ENCODE measurements around the gene MRPL45.

The MRPL45 gene

GRCh38 chr17:38334480-38335364, 37.8 kb downstream of the MRPL45 start:
- no peak for DNase-seq (ENCODE audit: low spot score)
- H3K9me3 ChIP-seq (ENCODE audit: severe bottlenecking) = no peaks in the 10 kb centered on the region
- no peaks in the 10 kb centered on the region for H3K36me3 ChIP-seq (ENCODE audit: low read depth)
- no peak overlapping the region for H3K27ac ChIP-seq (ENCODE audit: poor library complexity, severe bottlenecking)
- no peak for ATAC-seq (ENCODE audit: low read depth)
- TF ChIP-seq CTCF (IDR thresholded peaks at IDR 0.05; ENCODE audit: poor library complexity, severe bottlenecking) = no peak
- no peak overlapping the region for H3K4me3 ChIP-seq (ENCODE audit: severe bottlenecking)
- no peaks in the 10 kb centered on the region for H3K4me1 ChIP-seq (ENCODE audit: insufficient read depth, poor library complexity, severe bottlenecking)
- no peaks in the 10 kb centered on the region for H3K27me3 ChIP-seq (ENCODE audit: insufficient read depth, poor library complexity, severe bottlenecking)

DNA sequence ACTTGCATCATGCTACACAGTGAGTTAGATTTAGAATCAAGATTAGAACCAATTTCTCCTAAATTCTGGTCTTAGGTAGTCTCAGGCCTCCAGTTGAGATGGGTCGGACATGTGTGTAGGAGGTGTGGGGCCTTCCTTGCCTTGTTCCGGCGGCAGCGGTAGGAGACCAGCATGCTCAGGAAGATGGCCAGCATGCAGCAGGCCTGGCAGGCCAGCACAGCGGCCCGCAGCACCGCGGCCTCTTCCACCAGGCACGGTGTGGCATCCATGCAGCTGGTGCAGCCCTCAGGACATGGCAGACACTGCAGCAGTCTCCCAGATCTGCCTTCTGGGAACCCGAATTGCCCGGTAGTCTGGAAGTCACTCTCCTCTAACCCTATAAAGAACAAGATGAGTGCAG, 39.9 kb downstream of the MRPL45 start:
- no peak for ATAC-seq (ENCODE audit: low read depth)
- no peak for TF ChIP-seq CTCF (IDR thresholded peaks at IDR 0.05; ENCODE audit: poor library complexity, severe bottlenecking)
- Histone ChIP-seq H3K9me3 (ENCODE audit: severe bottlenecking) (no peaks in the 10 kb centered on the region), H3K36me3 (ENCODE audit: low read depth) (no peaks in the 10 kb centered on the region), H3K27ac (ENCODE audit: poor library complexity, severe bottlenecking) (no peak overlapping the region), H3K4me1 (ENCODE audit: insufficient read depth, poor library complexity, severe bottlenecking) (no peaks in the 10 kb centered on the region), H3K4me3 (ENCODE audit: severe bottlenecking) (no peak overlapping the region), H3K27me3 (ENCODE audit: insufficient read depth, poor library complexity, severe bottlenecking) (no peaks in the 10 kb centered on the region)
- DNase-seq (ENCODE audit: low spot score) = no peak

- TF ChIP-seq CTCF (IDR thresholded peaks at IDR 0.05; ENCODE audit: poor library complexity, severe bottlenecking) = no peak
- Histone ChIP-seq H3K27ac (ENCODE audit: poor library complexity, severe bottlenecking) (no peak overlapping the region), H3K9me3 (ENCODE audit: severe bottlenecking) (no peaks in the 10 kb centered on the region), H3K4me3 (ENCODE audit: severe bottlenecking) (no peak overlapping the region), H3K4me1 (ENCODE audit: insufficient read depth, poor library complexity, severe bottlenecking) (no peaks in the 10 kb centered on the region), H3K27me3 (ENCODE audit: insufficient read depth, poor library complexity, severe bottlenecking) (no peaks in the 10 kb centered on the region), H3K36me3 (ENCODE audit: low read depth) (no peaks in the 10 kb centered on the region)
- ATAC-seq (ENCODE audit: low read depth) = no peak
- no peak for DNase-seq (ENCODE audit: low spot score)
These were observed 41.1 kb downstream of the MRPL45 start for GRCh38 chr17:38338053-38338452.

- Histone ChIP-seq H3K27me3 (ENCODE audit: insufficient read depth, poor library complexity, severe bottlenecking) (no peaks in the 10 kb centered on the region), H3K4me1 (ENCODE audit: insufficient read depth, poor library complexity, severe bottlenecking) (no peaks in the 10 kb centered on the region), H3K9me3 (ENCODE audit: severe bottlenecking) (no peaks in the 10 kb centered on the region), H3K27ac (ENCODE audit: poor library complexity, severe bottlenecking) (no peak overlapping the region), H3K4me3 (ENCODE audit: severe bottlenecking) (no peak overlapping the region), H3K36me3 (ENCODE audit: low read depth) (no peaks in the 10 kb centered on the region)
- TF ChIP-seq CTCF (IDR thresholded peaks at IDR 0.05; ENCODE audit: poor library complexity, severe bottlenecking) = no peak
- ATAC-seq (ENCODE audit: low read depth) (no peak), DNase-seq (ENCODE audit: low spot score) (no peak)
These were observed 41.6 kb downstream of the MRPL45 start for GRCh38 chr17:38338535-38338934.

- Histone ChIP-seq H3K4me3 (ENCODE audit: severe bottlenecking) (no peak overlapping the region), H3K27me3 (ENCODE audit: insufficient read depth, poor library complexity, severe bottlenecking) (no peaks in the 10 kb centered on the region), H3K27ac (ENCODE audit: poor library complexity, severe bottlenecking) (no peak overlapping the region), H3K9me3 (ENCODE audit: severe bottlenecking) (no peaks in the 10 kb centered on the region), H3K36me3 (ENCODE audit: low read depth) (no peaks in the 10 kb centered on the region), H3K4me1 (ENCODE audit: insufficient read depth, poor library complexity, severe bottlenecking) (no peaks in the 10 kb centered on the region)
- DNase-seq (ENCODE audit: low spot score) (no peak), ATAC-seq (ENCODE audit: low read depth) (no peak)
- no peak for TF ChIP-seq CTCF (IDR thresholded peaks at IDR 0.05; ENCODE audit: poor library complexity, severe bottlenecking)
These were observed 42.9 kb downstream of the MRPL45 start for GRCh38 chr17:38339891-38340290.

Data from RWPE2 (cell line).